Vagina (tissue), 2 donors: ENCODE measurements around the gene PMEL. TPM values are rescaled to one million over a fixed set of nuclear protein-coding genes. Genes with fewer than 3 reads are reported as not detected.

Experiments
- DNase-seq, 2 donors: peaks; one replicate each; pipeline ENCODE4 v3.0.0-alpha.2; 2017; ENCODE audit errors: extremely low spot score in 2 of 2
- H3K27ac ChIP-seq: fragments of 200-600 bp; sonication (generic); one replicate; pipeline ENCODE4 v1.5.1; 2019
- H3K27me3 ChIP-seq: fragments of 200-600 bp; sonication (generic); one replicate; pipeline ENCODE4 v1.5.1; 2019
- H3K36me3 ChIP-seq, 2 donors: fragments of 200-600 bp; sonication (generic); one replicate each; pipeline ENCODE4 v1.5.1; 2017 to 2019
- H3K4me1 ChIP-seq: fragments of 200-600 bp; sonication (generic); one replicate; pipeline ENCODE4 v1.5.1; 2019
- H3K4me3 ChIP-seq, 2 donors: fragments of 200-600 bp; sonication (generic); 1 replicate in 1 of 2; 2 replicates in 1 of 2; pipeline ENCODE4 v1.5.1; 2016 to 2019
- H3K9me3 ChIP-seq: fragments of 200-600 bp; sonication (generic); one replicate; pipeline ENCODE4 v1.5.1; 2019
- CTCF ChIP-seq, 3 experiments: fragments of 450-650 bp in 2 of 3; fragments of 200-600 bp in 1 of 3; sonication (generic) in 1 of 3; IDR thresholded peaks; one replicate each; pipeline ENCODE4 v1.5.1; 2017 to 2019; ENCODE audit warnings: antibody characterized with exemption in 3 of 3, mild to moderate bottlenecking in 2 of 3, moderate library complexity in 2 of 3
- POLR2A ChIP-seq, 2 donors: fragments of 450-650 bp; IDR thresholded peaks; one replicate each; pipeline ENCODE4 v1.6.1; 2017; ENCODE audit warnings: antibody characterized with exemption in 2 of 2, mild to moderate bottlenecking in 2 of 2, moderate library complexity in 2 of 2
- POLR2AphosphoS5 ChIP-seq, 2 donors: sonication (generic); formaldehyde crosslinking; IDR thresholded peaks; one replicate each; pipeline ENCODE4 v1.9.0; 2017; ENCODE audit warnings: antibody characterized with exemption in 2 of 2, mild to moderate bottlenecking in 2 of 2, low read depth in 1 of 2; ENCODE audit not compliant: insufficient read depth in 1 of 2
- intact Hi-C: fragments of 100-400 bp; cut with DNase I; formaldehyde crosslinking; loops from one replicate; pipeline ENCODE4 v1.15.1; 2023
- total RNA-seq: library from RNA; depleted of rRNA; stranded (reverse); fragments of >200 nt; gene quantifications from one replicate; pipeline ENCODE4 v1.2.3, GENCODE V29; 2016

The PMEL gene
- total RNA-seq, result 1.2 TPM

GRCh38 chr12:55965941-55966407 lies at the start of gene PMEL:
Gene PMEL (minus strand): TSS chr12:55966042. CDS start chr12:55966011, 31 bp downstream.
- Histone ChIP-seq H3K9me3 (no peaks in the 10 kb centered on the region), H3K36me3 (peaks cover 0 to 5% of the 10 kb centered on the region in 2 donors), H3K4me3 (peak within 1 kb of the TSS; percentile 54 to 92), H3K4me1 (peaks cover 23% of the 10 kb centered on the region), H3K27ac (peak within 1 kb of the TSS; percentile 87), H3K27me3 (no peaks in the 10 kb centered on the region)
- intact Hi-C loops, result no loop called here
- TF ChIP-seq POLR2AphosphoS5 (IDR thresholded peaks at IDR 0.05; ENCODE audit: insufficient read depth in 1 of 2, low read depth in 1 of 2), result no peak
- TF ChIP-seq CTCF (IDR thresholded peaks at IDR 0.05), result no peak
- TF ChIP-seq POLR2A (IDR thresholded peaks at IDR 0.05), result no peak
- DNase-seq, result no peak

GRCh38 chr12:56014205-56014604 lies 48.4 kb upstream of the PMEL start:
- no peaks in the 10 kb centered on the region for H3K9me3 ChIP-seq

GRCh38 chr12:56013482-56013881 lies 47.6 kb upstream of the PMEL start:
- intact Hi-C loops, result no loop called here
- Histone ChIP-seq H3K27ac (no peak overlapping the region), H3K4me1 (peaks cover 1% of the 10 kb centered on the region), H3K4me3 (no peak overlapping the region), H3K27me3 (no peaks in the 10 kb centered on the region), H3K36me3 (no peaks in the 10 kb centered on the region), H3K9me3 (no peaks in the 10 kb centered on the region)
- no peak for DNase-seq
- TF ChIP-seq POLR2AphosphoS5 (IDR thresholded peaks at IDR 0.05; ENCODE audit: insufficient read depth in 1 of 2, low read depth in 1 of 2) (no peak), POLR2A (IDR thresholded peaks at IDR 0.05) (no peak), CTCF (IDR thresholded peaks at IDR 0.05) (no peak)

More at GRCh38 chr12:56014205-56014604, 48.4 kb upstream of the PMEL start:
- Histone ChIP-seq H3K27ac (no peak overlapping the region), H3K4me3 (no peak overlapping the region), H3K27me3 (no peaks in the 10 kb centered on the region), H3K4me1 (no peaks in the 10 kb centered on the region), H3K36me3 (no peaks in the 10 kb centered on the region)
- intact Hi-C loops, result no loop called here
- DNase-seq, result no peak
- TF ChIP-seq CTCF (IDR thresholded peaks at IDR 0.05) (no peak), POLR2A (IDR thresholded peaks at IDR 0.05) (no peak), POLR2AphosphoS5 (IDR thresholded peaks at IDR 0.05; ENCODE audit: insufficient read depth in 1 of 2, low read depth in 1 of 2) (no peak)

- no peak for TF ChIP-seq POLR2AphosphoS5 (IDR thresholded peaks at IDR 0.05; ENCODE audit: insufficient read depth in 1 of 2, low read depth in 1 of 2)
- no peak for TF ChIP-seq POLR2A (IDR thresholded peaks at IDR 0.05)
- intact Hi-C loops, result no loop called here
- Histone ChIP-seq H3K9me3 (no peaks in the 10 kb centered on the region), H3K27me3 (no peaks in the 10 kb centered on the region), H3K36me3 (no peaks in the 10 kb centered on the region), H3K4me3 (no peak overlapping the region), H3K27ac (no peak overlapping the region), H3K4me1 (peaks cover 15% of the 10 kb centered on the region)
- no peak for DNase-seq
Measured at GRCh38 chr12:56011509-56012090, 45.8 kb upstream of the PMEL start.

- intact Hi-C loops, result no loop called here
- peaks cover 16% of the 10 kb centered on the region for H3K4me1 ChIP-seq
- no peak overlapping the region for H3K4me3 ChIP-seq
- H3K27me3 ChIP-seq, result no peaks in the 10 kb centered on the region
- no peaks in the 10 kb centered on the region for H3K36me3 ChIP-seq
- no peaks in the 10 kb centered on the region for H3K9me3 ChIP-seq
- H3K27ac ChIP-seq, result no peak overlapping the region
- no peak for DNase-seq
- TF ChIP-seq CTCF (IDR thresholded peaks at IDR 0.05), result no peak
- no peak for TF ChIP-seq POLR2AphosphoS5 (IDR thresholded peaks at IDR 0.05; ENCODE audit: insufficient read depth in 1 of 2, low read depth in 1 of 2)
- TF ChIP-seq POLR2A (IDR thresholded peaks at IDR 0.05), result no peak
Measured at GRCh38 chr12:56010111-56010570, 44.3 kb upstream of the PMEL start.
